ENCODE data around the gene APOBEC3B.
"Not testable (repeated sequence)": the region's sequence is repeated elsewhere in the genome, so short reads cannot be mapped to it uniquely, and the experiment has no call there.

The APOBEC3B gene

DNA sequence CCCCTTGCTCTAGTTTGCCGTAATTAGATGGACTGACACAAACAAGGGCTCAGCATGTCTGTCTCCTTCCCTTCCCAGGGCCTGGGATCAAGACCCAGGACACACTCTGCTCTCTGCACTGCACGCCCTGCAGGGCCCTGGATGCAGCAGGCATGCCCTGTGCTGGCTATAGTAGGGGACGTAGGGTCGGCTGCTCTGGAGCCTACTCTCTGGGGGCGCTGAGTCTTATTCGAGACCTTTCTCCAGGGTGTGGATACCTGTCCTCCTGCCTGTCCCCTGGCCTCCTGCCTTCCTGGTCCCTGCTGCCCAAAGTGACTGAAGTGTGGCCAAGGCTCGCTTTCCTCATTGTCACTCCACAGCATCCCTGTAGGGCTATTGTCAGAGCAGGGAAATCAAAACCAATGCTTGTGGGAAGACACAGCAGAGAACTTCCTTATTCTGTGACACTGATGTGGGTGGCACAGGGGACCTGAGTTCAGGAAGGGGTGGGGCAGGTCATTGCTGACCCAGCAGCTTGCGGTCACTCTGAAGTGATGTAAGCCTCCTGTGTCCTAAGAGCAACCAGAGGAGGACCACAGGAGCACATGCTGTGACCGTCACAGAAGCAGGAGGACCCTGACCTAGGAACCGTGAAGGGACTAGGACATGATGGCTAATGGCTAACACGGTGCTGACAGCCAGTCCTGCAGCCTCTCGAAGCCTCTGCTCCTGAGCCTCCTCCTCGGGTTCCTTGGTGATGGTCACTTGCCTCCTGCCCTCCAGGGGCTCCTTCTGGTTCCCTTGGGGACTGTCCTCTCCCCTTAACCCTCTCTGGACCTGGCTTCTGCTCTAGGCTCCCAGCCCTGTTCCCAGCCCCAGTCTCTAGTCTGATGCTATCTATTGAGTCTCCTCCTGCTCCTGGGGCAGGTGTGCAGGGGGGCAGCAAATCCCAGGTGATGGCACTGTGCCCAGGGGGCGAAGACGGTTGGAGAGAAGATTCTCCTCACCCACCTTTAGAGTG, 14.4 kb upstream of the APOBEC3B start:
- no peak for DNase-seq

DNA sequence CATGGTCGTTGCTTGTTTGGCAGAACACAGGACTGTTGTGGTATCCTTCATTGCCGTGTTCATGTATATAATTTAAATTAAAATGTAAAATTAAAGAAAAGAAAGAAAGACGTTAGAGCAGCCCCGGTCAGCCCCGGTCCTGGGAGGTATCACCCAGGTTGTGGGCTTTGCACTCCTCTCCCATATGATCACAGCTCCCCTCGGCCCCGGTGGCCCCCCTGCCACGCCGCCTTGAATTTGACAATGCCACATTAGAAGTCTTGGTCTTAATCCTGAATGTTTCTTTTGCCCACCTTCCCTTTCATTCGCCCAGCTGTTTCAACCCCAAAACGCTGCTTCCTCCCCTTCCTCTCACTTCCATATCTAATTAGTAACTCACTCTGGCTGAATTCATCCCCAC, 13.3 kb upstream of the APOBEC3B start:
- no peak for DNase-seq

DNA sequence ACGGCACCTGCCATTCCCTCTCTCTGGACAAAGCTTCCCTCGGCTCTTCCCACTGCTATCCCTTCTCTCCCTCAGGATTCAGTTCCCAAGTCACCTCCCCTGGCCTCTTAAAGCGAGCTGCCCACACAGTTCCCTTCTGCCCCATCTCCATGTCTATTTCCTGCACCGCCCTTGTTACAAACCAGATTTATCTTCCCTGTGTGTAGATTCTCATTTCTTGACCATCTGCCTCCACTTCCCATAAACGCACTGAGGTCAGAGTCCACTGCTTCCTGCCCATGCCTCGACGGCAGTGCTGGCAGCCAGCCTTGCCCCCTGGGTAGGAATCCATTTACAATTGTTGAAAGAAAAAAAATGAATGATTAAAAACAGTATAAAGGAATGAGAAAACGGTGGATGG, 11.6 kb upstream of the APOBEC3B start:
- no peak for DNase-seq

DNA sequence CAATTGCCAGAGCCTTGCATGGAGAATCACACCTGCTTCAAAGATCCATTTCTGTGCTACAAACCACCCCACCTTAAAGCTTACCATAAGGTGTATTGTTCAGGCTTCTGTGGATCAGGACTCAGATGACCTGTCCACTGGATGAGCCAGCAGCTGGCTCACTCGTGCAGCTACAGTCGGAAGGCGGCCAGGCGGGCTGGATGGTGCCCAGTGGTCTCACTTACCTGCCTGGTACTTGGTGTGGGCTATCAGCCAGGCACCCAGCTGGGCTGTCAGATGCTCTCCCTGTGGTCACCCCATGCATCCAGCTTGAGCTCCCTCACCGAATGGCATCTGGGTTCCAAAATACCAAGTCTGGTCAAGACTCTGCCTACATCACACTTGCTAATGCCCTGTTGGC, 10.9 kb upstream of the APOBEC3B start:
- no peak for DNase-seq

DNA sequence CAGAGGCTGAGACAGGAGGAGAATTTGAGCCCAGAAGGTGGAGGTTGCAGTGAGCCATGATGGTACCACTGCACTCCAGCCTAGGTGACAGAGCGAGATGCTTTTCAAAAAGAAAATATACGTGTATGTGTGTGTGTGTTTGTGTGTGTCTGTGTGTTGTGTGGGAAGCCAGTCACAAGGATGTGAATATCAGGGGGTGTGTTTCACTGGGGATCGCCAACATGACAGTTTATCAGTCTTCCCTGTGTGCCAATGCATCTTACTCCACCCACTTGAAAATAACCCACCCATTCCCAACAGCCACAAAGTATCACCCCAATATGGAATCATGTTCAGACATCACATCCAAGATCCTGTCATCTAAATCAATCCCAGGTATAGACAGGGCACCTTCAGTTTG, 10.4 kb upstream of the APOBEC3B start:
- DNase-seq = no peak

DNA sequence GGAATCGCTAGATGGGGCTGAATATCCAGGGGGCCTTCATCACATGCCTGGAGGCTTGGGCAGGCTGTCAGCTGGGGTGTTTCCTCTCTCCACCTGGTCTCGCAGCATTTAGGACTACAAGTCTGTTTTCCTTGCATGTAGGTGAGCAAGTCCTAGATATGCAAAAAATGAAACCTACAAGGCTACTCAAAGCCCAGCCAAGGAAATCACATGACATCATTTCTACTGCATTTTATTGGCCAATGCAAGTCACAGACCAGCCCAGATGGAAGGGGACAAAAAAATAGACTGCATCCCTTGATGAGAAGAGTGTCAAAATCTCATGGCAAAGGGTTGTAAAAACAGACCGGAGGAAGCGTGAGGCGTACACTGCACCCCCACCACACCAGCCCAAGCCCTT, 9.6 kb upstream of the APOBEC3B start:
- DNase-seq = no peak

DNA sequence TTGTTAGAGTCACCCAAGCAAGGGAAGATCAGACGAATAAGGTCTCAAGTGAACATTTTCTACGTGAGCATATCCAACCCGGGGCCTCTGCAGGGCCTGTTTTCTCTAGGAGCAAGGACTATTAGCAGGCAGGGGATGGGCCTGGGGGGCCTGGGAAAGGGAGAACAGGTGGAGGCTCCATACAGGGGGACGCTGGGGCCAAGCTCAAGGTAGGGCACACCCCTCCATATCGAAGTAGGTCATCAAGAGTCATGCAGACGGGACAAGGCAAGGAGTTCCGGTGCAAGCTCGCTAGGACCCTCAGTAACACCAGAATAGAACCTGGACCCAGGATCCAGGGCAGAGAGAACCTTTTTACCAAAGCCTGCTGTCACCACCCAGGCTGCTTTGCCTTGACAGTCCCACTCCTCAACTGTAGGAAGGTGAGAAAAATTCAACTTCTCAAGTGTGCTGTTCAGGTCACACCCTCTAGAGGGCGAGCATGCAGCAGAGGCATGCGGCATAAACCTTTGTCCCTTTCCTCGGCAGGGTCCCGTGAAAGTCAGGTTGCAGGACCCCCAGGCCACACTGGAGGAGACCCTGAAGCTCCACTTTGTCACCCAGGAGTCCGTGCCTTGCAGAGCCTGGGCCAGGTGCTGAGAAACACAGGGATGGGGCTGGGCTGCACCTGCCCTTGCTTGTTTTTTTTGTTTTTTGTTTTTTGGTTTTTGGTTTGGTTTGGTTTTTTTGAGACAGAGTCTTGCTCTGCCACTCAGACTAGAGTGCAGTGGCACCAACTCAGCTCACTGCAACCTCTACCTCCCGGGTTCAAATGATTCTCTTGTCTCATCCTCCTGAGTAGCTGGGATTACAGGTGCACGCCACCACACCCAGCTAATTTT, 8.6 kb upstream of the APOBEC3B start:
- DNase-seq = no peak

DNA sequence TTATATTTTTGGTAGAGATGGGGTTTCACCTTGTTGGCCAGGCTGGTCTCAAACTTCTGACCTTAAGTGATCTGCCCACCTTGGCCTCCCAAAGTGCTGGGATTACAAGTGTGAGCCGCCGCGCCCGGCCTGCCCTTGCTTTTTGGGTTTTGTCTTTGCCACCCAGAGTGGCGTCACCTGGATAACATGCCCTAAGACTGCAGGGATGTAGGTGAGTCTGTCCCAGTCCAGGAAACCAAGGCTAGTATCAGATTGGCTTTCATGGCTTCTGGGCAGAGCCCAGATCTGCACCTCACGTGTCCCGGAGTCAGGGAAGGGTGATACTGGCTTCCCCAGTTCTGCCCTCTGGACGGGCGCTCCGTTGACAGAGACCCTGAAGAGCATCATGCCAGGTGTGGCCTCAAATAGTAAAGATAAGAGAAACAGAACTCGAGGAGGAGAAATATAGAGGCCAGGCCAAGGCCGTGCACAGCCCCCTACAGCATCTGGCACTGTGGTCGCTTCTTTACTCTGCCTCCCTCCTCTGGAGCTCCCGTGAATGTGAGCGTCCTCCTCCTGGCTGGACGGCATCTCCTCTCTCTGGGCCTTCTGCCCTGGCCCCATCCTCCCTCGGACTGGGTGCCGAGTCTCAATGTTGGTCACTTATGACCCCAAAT, 7.8 kb upstream of the APOBEC3B start:
- DNase-seq = no peak

DNA sequence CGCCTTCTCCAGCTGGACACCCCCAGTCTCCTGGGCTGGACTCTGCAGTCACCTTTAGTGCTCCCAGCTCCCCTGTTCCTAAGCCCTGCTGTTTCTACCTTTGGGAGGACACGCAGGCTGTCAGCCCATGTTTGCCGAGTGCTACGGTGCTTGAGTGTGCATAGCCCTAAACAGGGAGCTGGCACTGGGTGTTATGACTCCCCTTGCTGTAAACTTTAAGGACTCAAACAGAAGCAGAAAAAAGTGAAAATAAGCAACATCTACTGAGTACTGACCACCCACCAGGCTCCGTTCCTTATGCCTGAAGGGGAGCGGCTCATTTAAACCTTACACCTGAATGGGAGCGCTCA, 7.3 kb upstream of the APOBEC3B start:
- DNase-seq = no peak

DNA sequence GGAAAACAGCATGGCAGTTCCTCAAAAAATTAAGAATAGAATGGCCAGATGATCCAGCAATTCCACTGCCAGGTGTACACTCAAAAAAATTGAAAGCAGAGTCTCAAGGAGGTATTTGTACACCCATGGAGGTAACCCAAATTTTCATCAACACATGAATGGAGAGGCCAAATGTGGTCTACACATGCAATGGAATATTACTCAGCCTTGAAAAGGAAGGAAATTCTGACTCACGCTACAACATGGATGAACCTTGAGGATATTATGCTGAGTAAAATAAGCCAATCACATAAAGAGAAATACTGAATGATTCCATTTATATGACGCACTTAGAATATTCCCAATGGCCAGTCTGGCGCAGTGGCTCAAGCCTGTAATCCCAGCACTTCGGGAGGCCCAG, 4.9 kb upstream of the APOBEC3B start:
- DNase-seq = not testable (repeated sequence)

DNA sequence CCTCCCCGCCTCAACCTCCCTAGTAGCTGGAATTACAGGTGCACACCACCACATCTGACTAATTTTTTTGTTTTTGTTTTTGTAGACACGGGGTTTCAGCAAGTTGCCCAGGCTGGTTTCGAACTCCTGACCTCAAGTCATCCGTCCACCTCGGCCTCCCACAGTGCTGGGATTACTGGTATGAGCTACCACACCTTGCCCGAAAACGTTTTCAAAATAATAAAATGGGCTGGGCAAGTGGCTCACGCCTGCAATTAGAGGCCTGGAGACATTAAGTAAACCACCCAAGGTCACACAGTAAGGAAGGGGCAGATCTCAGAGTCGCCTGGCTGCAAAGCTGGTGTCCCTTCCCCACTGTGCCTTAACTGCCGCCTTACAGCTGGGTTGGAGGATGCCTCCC, 1.6 kb upstream of the APOBEC3B start:
- not testable (repeated sequence) for DNase-seq

DNA sequence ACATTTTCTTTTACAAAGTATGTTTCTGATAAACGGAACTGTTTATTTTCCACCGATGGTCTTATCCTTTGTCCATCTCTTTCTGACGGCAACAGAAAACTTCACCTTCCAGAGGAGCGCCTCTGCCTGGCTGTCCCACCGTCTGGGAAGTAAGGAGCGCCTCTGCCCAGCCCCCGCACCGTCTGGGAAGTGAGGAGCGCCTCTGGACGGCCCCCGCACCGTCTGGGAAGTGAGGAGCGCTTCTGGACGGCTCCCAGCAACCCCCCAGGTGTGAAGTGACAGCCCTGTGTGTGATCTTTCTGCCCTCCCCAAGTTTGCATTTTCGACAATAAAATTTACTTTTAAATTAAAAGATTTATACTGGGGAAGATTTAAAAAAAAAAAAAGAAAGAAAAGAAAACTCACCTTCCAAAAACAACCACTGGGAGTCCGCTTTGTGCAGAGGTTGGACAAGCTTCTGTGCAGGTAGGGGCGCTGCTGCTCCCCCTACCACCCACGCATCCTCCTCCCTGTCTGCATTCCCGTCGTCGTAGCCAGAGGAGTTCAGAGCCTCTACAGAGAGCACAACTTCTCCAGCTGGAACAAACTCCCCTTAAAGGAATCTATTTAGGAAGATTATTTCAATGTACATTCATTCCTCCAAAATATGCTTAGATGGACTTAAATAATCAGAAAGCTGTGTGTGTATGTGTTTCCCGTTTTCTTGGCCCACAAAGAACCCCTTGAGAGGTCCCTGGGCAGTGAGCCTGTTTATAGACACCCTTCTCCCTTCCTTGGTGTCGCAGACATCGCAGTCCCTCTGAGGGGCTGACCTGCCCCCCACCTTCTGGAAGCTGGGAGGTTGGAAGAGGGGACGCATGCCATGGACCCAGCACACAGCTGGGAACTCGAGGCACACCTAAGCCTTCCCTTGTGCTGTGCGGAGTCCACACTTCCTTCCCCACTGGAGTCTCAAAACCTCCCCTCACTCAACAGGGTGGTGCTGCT, 849 bp upstream of the APOBEC3B start:
- DNase-seq = no peak

DNA sequence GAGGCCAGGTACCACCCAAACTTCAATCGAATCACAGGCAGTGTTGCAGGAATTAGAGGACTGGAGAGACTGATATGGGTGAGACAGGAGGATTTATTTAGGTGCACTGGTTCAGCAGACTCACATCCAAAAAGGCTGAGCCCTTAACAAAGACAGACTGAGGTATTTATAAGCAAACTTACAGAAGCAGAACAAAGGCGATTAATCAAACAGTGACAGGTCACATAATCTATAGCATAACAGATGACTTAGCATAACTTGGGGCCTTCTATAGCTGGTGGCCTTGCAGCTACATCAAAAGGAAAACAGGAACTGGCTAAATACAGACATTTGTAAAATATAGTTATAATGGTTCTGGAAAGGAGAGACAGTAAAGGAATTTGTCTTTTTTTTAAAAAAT, 2.1 kb downstream of the APOBEC3B start:
- no peak for DNase-seq

DNA sequence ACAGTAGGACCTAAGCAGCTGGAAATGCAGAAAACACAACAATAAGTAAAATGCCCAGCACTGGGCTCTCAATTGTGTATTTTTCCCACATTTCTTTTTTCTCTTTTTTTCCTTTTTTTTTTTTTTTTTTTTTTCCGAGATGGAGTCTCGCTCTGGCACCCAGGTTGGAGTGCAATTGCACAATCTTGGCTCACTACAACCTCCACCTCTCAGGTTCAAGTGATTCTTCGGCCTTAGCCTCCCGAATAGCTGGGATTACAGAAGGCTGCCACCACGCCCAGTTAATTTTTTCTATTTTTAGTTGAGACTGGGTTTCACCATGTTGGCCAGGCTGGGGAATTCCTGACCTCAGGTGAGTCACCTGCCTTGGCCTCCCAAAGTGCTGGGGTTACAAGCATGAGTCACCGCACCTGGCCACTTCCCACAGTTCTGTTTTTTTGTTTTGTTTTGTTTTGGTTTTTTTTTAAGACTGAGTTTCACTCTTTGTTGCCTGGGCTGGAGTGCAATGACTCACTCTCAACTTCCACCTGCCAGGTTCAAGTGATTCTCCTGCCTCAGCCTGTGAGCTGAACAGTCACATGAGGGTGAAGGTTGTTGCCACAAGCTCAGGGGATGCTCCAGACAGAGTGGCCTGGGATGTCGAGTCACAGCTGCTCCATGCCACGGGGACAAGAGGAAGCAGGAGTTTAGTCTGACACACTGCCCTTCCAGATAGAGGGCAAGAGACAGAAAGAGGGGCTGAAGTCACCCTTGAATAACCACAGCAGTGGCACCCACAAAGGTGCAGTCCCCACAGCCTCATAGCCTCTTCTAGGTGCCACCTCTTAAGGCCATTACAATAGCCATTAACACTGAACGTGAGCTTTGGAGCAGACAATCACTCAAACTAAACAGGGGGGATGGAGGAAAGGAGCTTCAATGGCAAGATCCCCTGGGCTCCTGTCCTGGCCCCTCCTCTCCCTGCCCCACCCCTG, 2.9 kb downstream of the APOBEC3B start:
- DNase-seq = not testable (repeated sequence)

DNA sequence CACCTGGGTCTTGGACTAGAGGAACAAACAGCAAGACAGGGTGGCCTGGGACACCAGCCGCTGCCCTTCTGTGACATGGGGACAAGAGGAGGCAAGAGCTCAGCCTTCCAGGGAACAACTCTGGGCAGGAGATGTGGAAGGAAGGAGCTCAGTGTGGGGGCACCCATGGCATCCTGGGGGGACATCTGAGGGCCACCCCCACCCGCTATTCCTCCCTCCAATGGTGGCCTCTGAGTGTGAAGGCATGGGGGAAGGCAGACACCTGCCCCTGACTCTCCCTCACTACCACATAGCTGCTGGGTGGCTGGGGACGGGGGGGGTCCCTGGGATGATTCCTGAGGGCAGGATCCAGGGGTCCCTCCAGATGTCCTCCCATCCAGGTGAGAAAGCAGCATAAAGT, 4.5 kb downstream of the APOBEC3B start:
- no peak for DNase-seq

DNA sequence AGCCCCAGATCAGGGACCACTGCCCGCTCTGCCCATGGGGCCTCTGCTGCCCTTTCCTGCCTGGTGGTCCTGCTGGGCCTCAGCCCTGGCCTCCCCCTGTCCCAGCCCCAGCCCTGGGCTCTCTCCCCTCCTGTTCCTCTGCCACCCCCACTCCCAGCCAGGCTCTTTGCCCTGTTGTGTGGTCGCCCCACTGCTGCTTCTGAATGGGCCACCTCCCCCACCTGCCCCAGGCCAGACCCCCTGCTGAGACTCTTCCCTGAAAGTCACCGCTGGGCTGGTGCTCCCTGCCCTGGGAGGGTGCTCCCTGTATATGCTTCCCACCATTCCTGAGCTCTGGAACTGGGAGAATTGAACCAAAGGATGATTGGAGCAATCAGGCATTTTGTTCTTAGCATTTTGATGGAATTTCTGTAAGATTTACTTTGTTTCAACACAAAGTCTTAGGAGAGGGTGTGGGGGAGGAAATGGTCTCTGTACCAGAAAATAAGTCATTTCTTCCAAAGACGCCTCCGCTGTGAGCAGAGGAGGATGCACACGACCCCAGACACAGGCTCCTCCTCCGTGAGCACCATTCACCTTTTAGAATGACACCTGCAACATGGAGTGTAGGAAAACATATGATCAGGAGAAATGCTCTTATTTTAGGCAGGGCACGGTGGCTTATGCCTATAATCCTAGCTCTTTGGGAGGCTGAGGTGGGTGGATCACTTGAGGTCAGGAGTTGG, 5.2 kb downstream of the APOBEC3B start:
- no peak for DNase-seq

DNA sequence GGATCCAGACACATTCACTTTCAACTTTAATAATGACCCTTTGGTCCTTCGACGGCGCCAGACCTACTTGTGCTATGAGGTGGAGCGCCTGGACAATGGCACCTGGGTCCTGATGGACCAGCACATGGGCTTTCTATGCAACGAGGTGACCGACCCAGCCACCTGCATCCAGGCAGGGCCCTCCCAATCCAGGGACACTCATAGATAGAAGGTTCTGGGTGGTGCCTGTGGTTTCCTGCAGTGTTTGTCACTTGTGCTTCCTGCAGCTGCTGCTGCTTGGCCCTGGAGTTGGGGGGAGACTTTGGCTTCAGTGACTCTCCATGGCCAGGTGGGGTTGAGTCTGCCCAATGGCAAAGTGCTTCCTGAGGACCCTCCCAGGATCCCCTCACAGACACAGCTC, 7.3 kb downstream of the APOBEC3B start:
- DNase-seq = no peak

DNA sequence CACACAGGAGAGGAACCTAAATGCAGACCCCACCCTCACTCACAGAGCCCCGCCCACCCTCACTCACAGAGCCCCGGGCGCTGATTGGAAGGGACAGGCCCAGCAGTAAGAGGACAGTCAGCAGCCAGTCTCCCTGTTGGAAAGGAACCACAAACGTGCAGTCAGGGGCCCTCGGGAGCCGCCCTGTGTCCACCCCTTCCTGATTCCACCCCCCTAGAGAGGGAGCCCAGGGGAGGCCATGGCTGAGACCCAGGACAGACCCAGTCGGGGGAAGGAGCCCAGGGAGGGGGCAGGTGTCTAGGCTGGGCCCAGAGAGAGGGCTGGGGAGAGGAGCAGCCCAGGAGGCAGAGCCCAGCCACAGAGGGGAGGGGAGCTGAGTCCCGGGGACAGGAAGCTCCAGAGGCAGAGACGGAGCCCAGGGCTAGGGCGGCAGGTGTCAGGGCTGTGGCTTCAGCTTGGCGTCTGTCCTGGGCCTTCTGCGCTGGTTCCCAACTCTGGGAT, 10.8 kb downstream of the APOBEC3B start:
- DNase-seq = not testable (repeated sequence)

DNA sequence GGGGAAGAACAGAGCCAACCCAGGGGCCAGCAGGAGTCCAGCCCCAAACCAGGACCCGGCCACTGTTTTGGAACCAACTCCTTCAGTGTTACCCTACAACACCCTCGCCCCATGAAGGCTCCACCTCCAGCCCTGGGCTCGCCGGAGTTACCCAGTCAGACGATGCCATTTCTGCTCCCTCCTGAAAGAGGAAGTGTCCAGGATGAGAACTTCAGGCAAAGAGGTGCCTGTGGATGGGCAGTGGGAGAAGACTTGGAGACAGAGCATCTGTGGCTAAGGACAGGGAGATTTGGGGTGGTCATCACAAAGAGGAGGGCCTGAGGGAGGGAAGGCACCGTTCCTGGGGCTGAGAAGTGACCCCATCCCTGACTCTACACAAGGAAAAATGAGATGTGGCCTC, 14.0 kb downstream of the APOBEC3B start:
- DNase-seq = no peak

DNA sequence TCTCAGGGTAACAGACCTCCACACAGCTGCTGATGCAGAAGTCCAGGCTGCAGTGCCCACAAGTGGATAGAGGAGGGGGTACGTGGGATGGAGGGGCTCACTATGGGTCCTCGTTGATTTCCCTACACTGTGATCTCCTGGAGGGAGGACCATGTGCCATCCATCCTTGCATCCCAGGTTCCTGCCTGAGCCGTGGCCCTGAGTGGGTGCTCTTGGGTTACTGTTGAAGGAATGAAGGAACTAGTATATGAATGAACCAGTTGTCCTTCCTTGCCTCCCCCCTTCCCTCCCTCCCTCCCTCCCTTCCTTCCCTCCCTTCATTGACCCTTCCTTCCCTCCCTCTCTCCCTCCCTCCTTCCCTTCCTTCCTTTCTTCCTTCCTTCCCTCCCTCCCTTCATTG, 15.4 kb downstream of the APOBEC3B start:
- DNase-seq = no peak

Measured in NCI-H526 treated with DMSO at 0.1 percent for 48 hours (cell line).